HepG2 (cell line): ENCODE results near the gene ZNF587B. TPM values are rescaled to one million over a fixed set of nuclear protein-coding genes. Genes with fewer than 3 reads are reported as not detected.

Experiments
- THYN1 ChIP-seq: sonication (generic); formaldehyde crosslinking; IDR thresholded peaks from 2 replicates; pipeline ENCODE4 v1.8.1; 2023; ENCODE audit warnings: low read depth, mild to moderate bottlenecking, moderate library complexity, missing genetic modification reagents, borderline replicate concordance
- polyA plus RNA-seq, 8 experiments: library from polyadenylated mRNA; depleted of rRNA in 3 of 8; stranded (reverse) in 7 of 8; unstranded in 1 of 8; fragments of >200 nt; fragmentation: Illumina TruSeq in 4 of 8; extraction: Trizol in 4 of 8; gene quantifications; 2 replicates each; pipeline versions ENCODE4 v1.2.1 to v1.2.3, GENCODE V29; 2011 to 2016; ENCODE audit warnings: low read depth in 4 of 8, missing spikeins in 1 of 8, mixed read lengths in 1 of 8; ENCODE audit not compliant: insufficient read depth in 1 of 8
- total RNA-seq, 5 experiments: library from RNA; depleted of rRNA; stranded (reverse); fragments of >200 nt; fragmentation: Illumina TruSeq; extraction: Trizol; gene quantifications; 2 replicates each; pipeline ENCODE4 v1.2.3, GENCODE V29; 2016; ENCODE audit warnings: low read depth in 1 of 5
- TF ChIP-seq, protein P1 (sequence below), 2 experiments: fragments of 450-650 bp in 1 of 2; sonication (generic) in 1 of 2; formaldehyde crosslinking in 1 of 2; IDR thresholded peaks; 2 replicates each; pipeline versions ENCODE4 v1.6.1 to v1.8.0; 2016 to 2022; ENCODE audit warnings: antibody characterized with exemption in 1 of 2, mild to moderate bottlenecking in 1 of 2, missing genetic modification reagents in 1 of 2
- TF ChIP-seq, protein P2 (sequence below): sonication (generic); formaldehyde crosslinking; IDR thresholded peaks from 2 replicates; pipeline ENCODE4 v1.5.1; 2020; ENCODE audit warnings: mild to moderate bottlenecking, missing genetic modification reagents, moderate library complexity
- TF ChIP-seq, protein P3 (sequence below): sonication (generic); formaldehyde crosslinking; IDR thresholded peaks from 2 replicates; pipeline ENCODE4 v1.4.0; 2020; ENCODE audit warnings: missing genetic modification reagents
- TF ChIP-seq, protein P4 (sequence below): sonication (generic); formaldehyde crosslinking; IDR thresholded peaks from 2 replicates; pipeline ENCODE4 v1.5.0; 2020; ENCODE audit warnings: mild to moderate bottlenecking, missing genetic modification reagents
- TF ChIP-seq, protein P5 (sequence below): sonication (generic); formaldehyde crosslinking; IDR thresholded peaks from 2 replicates; pipeline ENCODE4 v1.8.1; 2023; ENCODE audit warnings: mild to moderate bottlenecking, inconsistent platforms, moderate library complexity, missing genetic modification reagents, borderline replicate concordance

Gene ZNF587B
- total and polyA plus RNA-seq, 2 of the 13 experiments (the other 11 are each of a cell fraction or from before 2014, with no cell fraction given) = 5.2 to 29.9 TPM

DNA sequence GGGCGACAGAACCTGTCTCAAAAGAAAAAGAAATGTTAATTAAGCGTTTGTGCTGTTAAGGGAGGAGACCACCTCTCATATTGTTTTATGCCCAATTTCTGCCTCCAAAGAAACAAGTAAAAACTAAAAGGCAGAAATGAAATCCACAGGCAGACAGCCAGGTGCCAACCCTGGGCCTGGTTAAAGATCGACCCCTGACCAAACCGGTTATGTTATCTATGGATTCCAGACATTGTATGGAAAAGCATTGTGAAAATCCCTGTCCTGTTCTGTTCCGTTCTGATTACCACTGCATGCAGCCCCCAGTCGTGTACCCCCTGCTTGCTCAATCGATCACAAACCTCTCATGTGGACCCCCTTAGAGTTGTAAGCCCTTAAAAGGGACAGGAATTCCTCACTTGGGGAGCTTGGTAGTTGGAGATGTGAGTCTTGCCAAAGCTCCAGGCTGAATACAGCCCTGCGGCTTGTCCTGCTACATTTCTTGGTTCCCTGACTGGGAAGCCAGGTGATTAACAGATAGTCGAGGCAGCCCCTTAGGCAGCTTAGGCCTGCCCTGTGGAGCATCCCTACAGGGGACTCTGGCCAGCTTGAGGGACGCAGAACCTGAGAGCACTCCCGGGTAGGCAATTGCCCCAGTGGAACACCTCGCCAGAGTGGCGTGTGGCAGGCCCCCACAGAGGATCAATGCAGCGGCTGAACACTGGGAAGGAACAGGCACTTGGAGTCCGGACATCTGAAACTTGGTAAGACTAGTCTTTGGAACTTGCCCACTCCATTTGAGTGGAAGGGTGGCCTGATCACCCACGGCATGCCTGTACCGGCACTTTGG is 14.6 kb upstream of the ZNF587B start (continued):
- TF ChIP-seq, protein P1, sequence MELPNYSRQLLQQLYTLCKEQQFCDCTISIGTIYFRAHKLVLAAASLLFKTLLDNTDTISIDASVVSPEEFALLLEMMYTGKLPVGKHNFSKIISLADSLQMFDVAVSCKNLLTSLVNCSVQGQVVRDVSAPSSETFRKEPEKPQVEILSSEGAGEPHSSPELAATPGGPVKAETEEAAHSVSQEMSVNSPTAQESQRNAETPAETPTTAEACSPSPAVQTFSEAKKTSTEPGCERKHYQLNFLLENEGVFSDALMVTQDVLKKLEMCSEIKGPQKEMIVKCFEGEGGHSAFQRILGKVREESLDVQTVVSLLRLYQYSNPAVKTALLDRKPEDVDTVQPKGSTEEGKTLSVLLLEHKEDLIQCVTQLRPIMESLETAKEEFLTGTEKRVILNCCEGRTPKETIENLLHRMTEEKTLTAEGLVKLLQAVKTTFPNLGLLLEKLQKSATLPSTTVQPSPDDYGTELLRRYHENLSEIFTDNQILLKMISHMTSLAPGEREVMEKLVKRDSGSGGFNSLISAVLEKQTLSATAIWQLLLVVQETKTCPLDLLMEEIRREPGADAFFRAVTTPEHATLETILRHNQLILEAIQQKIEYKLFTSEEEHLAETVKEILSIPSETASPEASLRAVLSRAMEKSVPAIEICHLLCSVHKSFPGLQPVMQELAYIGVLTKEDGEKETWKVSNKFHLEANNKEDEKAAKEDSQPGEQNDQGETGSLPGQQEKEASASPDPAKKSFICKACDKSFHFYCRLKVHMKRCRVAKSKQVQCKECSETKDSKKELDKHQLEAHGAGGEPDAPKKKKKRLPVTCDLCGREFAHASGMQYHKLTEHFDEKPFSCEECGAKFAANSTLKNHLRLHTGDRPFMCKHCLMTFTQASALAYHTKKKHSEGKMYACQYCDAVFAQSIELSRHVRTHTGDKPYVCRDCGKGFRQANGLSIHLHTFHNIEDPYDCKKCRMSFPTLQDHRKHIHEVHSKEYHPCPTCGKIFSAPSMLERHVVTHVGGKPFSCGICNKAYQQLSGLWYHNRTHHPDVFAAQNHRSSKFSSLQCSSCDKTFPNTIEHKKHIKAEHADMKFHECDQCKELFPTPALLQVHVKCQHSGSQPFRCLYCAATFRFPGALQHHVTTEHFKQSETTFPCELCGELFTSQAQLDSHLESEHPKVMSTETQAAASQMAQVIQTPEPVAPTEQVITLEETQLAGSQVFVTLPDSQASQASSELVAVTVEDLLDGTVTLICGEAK (IDR thresholded peaks at IDR 0.05) = no peak
- TF ChIP-seq, protein P1 (CRISPR knock-in tag; IDR thresholded peaks at IDR 0.05) = no peak
- no peak for TF ChIP-seq THYN1
- TF ChIP-seq, protein P2, sequence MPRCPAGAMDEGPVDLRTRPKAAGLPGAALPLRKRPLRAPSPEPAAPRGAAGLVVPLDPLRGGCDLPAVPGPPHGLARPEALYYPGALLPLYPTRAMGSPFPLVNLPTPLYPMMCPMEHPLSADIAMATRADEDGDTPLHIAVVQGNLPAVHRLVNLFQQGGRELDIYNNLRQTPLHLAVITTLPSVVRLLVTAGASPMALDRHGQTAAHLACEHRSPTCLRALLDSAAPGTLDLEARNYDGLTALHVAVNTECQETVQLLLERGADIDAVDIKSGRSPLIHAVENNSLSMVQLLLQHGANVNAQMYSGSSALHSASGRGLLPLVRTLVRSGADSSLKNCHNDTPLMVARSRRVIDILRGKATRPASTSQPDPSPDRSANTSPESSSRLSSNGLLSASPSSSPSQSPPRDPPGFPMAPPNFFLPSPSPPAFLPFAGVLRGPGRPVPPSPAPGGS (CRISPR knock-in tag) = no peak
- TF ChIP-seq, protein P3, sequence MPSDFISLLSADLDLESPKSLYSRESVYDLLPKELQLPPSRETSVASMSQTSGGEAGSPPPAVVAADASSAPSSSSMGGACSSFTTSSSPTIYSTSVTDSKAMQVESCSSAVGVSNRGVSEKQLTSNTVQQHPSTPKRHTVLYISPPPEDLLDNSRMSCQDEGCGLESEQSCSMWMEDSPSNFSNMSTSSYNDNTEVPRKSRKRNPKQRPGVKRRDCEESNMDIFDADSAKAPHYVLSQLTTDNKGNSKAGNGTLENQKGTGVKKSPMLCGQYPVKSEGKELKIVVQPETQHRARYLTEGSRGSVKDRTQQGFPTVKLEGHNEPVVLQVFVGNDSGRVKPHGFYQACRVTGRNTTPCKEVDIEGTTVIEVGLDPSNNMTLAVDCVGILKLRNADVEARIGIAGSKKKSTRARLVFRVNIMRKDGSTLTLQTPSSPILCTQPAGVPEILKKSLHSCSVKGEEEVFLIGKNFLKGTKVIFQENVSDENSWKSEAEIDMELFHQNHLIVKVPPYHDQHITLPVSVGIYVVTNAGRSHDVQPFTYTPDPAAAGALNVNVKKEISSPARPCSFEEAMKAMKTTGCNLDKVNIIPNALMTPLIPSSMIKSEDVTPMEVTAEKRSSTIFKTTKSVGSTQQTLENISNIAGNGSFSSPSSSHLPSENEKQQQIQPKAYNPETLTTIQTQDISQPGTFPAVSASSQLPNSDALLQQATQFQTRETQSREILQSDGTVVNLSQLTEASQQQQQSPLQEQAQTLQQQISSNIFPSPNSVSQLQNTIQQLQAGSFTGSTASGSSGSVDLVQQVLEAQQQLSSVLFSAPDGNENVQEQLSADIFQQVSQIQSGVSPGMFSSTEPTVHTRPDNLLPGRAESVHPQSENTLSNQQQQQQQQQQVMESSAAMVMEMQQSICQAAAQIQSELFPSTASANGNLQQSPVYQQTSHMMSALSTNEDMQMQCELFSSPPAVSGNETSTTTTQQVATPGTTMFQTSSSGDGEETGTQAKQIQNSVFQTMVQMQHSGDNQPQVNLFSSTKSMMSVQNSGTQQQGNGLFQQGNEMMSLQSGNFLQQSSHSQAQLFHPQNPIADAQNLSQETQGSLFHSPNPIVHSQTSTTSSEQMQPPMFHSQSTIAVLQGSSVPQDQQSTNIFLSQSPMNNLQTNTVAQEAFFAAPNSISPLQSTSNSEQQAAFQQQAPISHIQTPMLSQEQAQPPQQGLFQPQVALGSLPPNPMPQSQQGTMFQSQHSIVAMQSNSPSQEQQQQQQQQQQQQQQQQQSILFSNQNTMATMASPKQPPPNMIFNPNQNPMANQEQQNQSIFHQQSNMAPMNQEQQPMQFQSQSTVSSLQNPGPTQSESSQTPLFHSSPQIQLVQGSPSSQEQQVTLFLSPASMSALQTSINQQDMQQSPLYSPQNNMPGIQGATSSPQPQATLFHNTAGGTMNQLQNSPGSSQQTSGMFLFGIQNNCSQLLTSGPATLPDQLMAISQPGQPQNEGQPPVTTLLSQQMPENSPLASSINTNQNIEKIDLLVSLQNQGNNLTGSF = no peak
- TF ChIP-seq, protein P4, sequence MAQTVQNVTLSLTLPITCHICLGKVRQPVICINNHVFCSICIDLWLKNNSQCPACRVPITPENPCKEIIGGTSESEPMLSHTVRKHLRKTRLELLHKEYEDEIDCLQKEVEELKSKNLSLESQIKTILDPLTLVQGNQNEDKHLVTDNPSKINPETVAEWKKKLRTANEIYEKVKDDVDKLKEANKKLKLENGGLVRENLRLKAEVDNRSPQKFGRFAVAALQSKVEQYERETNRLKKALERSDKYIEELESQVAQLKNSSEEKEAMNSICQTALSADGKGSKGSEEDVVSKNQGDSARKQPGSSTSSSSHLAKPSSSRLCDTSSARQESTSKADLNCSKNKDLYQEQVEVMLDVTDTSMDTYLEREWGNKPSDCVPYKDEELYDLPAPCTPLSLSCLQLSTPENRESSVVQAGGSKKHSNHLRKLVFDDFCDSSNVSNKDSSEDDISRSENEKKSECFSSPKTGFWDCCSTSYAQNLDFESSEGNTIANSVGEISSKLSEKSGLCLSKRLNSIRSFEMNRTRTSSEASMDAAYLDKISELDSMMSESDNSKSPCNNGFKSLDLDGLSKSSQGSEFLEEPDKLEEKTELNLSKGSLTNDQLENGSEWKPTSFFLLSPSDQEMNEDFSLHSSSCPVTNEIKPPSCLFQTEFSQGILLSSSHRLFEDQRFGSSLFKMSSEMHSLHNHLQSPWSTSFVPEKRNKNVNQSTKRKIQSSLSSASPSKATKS = no peak
- TF ChIP-seq, protein P5, sequence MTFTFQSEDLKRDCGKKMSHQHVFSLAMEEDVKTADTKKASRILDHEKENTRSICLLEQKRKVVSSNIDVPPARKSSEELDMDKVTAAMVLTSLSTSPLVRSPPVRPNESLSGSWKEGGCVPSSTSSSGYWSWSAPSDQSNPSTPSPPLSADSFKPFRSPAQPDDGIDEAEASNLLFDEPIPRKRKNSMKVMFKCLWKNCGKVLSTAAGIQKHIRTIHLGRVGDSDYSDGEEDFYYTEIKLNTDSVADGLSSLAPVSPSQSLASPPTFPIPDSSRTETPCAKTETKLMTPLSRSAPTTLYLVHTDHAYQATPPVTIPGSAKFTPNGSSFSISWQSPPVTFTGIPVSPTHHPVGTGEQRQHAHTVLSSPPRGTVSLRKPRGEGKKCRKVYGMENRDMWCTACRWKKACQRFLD (CRISPR knock-in tag) = no peak
